Embryonic facial prominence (tissue), 1 donor: ENCODE data around the gene C19orf44.
"Not testable (repeated sequence)": the region's sequence is repeated elsewhere in the genome, so short reads cannot be mapped to it uniquely, and the experiment has no call there.

Source experiments
- DNase-seq: peaks from one replicate; pipeline ENCODE4 v3.0.0-alpha.2; 2016; ENCODE audit errors: extremely low spot score

Gene C19orf44

DNA sequence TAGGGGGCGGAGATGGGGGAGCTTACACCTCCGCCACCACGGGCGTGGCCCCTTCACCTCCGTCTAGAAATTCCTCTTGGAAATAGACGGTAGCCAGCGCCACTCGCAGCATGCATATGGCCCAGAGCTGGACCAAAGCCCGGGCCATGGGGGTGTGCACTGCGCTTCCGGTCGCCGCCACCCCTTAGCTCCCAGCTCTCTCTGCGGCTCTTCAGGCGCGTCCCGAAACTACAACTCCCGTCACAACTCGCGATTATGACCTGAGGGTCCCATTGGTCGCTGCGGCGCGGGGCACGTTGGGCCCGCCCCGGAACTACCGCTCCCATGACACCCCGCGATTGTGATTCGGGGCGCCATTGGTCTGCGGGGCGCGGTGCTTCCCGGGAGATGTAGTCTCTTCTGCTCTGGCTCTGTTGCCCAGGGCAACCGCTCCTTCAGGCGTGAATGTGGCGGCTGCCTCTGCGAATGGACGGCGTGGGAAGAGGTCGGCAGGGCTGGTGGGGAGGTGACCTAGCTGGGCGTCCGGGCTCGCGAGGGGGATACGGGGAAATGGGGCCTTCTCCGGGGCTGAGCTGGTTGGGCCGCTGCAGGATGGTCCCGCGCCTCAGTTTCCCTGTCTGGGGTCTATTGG, at the start of gene C19orf44, which contains the start of gene CALR3:
TSS of gene C19orf44 (plus strand) at position 413 of the 631 bp plus-strand sequence. CDS start 4,399 bp downstream, outside the sequence.
TSS of gene CALR3 (minus strand) at position 186 of the 631 bp plus-strand sequence. CDS start at position 148, 38 bp downstream.
- peak; percentile 93 for DNase-seq

DNA sequence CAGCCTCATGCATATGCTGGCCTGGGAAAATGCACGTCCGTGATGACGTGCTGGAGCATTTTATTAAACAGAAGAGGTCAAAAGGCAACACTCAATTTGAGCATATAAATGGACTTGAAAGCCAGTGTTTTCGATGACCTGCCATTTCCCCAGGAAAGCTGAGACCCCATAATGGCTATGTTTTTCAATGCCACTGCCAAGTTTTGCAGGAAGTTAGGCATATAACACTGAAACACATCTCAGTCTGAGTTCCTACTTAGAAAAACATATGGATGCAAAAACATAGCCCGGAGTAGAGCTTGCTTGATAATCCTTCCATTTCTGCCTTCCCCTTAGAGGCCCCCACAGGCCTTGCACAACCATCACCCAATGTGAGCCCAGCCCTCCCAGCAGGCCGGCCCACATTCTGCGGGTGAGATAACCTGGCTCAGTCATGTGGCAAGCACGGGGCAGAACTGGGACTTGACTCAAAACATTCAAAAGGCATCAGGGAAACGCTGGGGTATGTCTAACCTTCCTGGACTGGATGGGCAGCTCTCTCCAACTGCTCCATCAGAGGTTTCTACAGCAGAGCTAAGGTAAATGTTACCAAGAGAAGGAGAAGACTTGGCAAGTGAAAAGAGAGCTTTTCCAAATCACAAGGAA, 49.3 kb upstream of the C19orf44 start:
- DNase-seq: no peak

DNA sequence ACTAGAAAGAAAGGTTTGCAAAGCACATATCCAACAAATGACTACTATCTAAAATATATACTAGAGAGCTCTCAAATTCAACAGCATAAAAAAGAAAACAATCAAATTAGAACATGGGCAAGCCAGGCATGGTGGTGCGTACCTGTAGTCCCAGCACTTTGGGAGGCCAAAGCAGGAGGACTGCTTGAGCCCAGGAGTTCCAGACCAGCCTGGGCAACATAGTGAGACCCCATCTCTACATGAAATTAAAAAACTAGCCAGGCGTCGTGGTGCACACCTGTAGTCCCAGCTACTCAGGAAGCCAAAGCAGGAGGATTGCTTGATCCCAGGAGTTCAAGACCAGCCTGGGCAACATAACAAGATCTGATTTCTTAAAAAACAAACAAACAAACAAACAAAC, 47.3 kb upstream of the C19orf44 start:
- not testable (repeated sequence) for DNase-seq

DNA sequence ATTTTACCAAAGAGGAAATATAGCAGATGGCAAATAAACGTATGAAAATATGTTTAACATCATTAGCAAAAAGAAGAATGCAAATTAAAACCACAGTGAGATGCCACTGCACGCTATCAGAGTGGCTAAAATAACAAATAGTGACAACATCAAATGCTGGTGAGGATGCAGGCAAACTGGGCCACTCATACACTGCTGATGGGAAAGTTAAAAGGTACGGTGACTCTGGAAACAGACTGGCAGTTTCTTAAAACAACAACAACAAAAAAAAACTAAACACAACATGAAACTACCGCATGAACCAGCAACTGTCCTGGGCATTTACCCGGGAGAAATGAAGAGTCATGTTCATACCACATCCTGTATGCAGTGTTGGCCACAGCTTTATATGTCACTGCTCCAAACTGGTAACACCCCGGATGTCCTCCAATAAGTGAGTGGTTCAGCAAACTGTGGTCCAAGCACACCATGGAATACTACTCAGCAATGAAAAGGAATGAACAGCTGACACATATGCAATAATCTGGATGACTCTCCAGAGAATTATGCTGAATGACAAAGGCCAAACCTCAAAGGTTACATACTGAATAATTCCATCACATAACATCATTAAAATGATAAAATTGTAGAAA, 46.7 kb upstream of the C19orf44 start:
- no peak for DNase-seq

DNA sequence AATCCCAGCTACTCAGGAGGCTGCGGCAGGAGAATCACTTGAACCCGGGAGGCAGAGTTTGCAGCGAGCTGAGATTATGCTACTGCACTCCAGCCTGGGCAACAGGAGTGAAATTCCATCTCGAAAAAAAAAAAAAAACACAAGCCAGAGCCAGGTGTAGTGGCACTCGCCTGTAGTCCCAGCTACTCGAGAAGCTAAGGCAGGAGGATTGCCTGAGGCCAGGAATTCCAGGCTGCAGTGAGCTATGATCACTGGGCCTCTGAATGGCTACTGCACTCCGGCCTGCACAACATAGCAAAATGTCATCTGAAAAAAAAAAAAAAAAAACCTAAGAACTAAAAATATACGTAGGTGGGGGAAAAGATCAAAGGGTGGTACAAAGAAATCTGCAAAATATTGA, 43.9 kb upstream of the C19orf44 start:
- DNase-seq: no peak

DNA sequence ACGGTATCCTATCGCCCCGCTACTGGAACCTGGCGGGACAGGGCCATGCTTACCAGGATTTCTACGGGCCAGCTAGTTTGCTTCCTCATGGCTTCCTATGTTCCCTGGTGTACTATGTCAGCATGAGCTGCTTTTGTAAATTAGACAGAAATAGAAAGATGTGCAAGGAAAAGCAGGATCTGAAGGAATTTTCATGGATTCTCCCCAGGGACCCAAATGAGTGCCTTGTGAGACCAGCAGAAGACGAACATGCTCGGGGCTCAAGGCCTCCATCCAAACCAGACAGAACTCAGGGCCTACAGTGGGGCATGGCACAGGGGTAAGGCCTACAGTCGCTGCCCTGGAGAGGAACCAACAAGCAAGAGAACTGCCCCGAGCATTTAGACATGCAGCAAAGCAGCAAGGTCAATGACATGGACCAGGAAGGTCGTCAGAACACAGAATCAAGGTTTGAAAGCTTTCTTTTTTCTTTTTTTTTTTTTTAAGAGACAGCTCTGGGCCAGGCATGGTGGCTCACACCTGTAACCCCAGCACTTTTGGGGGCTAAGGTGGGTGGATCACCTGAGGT, 41.8 kb upstream of the C19orf44 start:
- no peak for DNase-seq

DNA sequence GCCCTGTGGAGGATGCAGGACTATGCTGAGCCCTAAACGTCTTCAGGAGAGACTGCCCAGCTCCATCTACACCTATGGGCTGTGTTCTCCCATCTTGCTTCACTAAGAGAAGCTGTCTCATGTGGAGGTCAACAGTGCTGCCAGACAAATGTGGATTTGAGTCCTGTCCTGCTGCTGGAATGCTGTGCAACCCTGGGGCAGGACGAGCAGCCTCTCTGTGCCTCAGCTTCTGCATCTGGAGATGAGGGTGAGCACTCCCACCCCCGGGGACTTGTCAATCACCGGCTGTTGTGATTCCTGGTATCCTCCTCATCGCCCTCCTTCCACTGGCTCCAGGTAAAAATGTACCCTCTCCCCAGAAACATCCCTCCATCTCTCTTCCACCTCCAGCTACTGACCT, 40.7 kb upstream of the C19orf44 start:
- no peak for DNase-seq

DNA sequence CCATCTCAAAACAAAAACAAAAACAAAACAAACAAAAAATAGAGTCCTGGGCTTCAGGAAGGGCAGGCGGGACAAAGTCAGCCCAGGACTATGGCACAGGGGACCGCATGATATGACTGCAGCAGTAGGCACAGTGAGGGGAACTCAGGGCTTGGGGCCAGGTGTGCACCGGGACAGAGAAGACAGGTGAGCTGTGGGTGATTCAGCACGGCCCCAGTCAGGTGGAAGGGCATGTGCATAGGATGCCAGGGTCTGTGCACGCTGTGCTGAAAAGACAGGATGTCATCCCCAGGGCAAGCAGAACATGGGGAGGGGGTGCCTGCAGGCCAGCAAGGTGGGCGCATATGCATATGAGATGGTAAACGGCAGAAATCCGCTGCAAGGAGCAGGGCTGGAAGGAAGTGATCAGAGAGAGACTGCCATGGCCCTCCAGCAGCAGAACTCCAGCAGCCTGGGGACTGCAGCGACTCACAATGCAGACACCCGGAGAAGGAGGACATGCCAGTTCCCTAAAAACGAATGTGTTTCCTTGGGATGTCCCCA, 39.5 kb upstream of the C19orf44 start:
- no peak for DNase-seq

DNA sequence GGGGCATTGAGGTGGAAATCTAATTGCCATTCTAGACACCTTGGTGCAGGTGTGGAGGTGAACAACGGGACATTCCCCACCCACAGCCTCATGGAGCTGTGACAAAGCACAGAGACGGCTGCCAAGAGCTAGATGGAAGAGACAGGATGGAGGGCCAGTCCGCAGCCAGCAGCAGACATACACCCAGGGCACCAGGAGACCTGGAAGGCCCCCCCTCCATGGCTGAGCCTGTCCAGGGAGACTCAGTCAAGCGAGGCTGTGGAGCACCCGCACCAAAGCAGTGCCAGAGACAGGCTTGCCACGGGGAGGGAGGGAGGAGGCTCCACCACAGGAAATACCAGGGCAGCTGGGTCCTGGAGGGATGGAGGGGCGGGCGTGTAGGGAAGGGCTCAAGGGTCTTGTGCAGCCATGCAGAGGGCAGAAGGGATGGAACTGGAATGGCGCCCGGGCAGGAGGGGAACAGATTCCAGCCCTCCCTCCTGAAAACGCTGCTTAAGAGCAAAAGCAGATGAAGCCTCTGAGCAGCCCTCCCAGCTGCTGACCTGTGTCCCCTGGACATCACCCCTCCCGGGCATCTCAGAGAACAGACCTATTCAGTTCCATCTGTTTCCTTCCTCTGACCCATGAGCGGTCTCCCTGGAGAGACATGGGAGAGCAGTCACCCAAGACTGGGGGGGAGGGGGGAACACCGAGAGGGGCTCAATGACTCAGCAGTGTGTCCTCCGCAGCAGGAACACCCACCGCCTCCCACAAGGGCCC, 38.8 kb upstream of the C19orf44 start:
- no peak for DNase-seq

DNA sequence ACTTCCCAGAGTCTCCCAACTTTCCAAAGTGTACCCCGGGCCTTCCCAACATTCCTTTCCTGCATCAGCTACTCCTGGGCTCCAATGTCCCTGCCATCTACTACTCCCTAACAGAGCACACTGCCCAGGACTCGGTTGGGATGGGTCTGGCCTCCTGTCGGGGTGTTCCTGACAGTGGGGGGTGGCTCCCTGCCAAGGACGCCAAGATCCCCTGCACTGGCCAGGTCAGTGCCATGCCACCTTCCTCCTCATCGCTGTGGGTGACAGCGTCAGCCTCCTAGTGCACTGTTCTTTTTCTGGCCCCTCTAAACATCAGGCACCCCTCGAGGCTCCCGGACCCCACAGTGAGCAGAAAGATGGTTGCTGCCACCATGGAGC, 38.3 kb upstream of the C19orf44 start:
- no peak for DNase-seq

DNA sequence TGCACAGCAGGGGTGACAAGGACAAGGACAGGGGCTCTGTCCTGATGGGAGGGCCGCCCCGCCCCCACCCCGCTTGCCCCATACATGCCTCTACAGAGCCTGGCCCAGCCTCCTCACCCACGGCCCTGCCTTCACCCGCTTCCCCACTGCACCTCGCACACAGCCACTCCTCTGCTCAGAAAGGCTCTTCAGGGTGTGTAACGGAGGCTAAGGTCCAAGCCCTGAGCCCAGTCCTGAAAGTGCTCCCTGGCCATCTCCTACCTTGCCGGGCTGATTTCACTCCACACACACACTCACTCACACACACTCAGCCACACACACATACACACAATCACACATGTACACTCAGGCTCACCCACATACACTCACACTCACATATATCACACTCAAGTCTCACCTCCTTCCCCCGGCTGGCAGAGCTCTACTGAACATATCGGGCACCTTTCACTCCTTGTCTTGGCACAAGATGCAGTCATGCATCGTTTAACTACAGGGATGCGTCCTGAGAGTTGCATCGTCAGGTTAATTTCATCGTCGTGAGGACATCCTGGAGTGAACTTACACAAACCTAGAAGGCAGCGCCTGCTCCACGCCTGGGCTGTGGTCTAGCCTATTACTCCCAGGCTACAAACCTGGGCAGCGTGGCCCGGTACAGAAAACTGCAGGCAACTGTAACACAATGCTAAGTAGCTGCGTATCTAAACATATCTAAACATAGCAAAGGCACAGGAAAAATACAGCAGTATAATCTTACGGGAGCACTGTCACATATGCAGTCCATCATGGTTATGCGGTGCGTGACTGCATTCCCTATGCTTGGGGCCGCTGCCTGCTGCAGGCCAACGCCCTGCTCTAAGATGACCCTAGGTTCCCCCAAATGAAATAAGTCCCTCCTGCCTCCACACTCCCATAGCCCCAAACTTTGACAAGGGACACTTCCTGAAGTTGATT, 37.5 kb upstream of the C19orf44 start:
- no peak for DNase-seq

DNA sequence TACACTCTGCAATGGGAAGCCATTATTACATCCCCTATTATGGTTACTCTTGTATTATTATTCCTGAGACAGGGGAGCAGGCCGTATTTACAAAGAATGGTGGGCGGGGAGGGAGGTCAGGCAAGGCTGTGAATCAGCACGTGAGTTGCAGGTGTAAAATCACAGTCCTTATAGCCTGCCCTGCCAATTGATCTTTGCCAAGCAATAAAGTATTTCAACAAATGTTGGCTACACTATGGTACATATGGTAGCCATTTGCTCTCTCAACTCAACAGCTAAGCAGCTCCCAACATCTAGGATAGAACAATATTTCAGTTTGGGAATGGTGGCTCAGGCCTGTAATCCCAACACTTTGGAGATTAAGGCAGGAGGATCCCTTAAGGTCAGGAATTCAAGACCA, 36.5 kb upstream of the C19orf44 start:
- DNase-seq: no peak

DNA sequence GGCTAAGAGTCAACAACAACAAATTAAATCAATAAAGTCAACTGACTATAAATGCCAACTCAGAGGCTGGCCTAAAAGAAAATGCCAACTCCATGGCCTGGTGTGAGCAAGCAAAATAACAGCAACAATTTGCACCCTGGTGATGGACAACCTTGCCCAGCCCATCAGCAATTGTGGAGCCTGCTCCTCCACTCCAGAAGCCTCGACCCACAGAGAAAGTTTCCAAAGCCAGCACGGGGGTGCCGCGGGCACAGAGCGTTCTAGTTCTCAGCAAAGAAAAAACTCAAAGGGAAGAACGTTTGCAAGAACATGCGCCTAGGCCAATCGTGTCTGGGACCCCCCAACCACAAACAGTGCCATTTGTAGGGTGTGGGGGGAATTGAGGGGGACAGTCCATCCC, 35.7 kb upstream of the C19orf44 start:
- DNase-seq: no peak

DNA sequence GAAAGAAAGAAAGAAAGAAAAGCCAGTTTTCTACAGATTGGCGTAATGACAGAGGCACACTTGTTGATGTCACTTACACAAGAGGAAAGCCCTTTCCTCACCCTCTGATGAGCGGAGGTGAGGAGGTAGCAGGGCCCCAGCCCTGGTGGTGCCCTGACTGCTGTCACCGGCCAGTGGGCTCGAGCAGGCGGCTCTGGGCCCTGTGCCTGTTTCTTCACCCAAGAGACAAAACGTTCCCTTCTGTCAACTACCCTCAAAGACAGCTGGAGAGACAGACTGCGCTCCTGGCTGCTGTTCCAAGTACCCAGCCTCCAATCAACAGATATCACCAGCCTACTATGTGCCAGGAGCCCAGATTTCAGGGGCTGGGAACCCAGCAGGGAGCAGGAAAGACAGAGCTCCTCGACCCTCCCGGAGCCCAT, 34.6 kb upstream of the C19orf44 start:
- no peak for DNase-seq

DNA sequence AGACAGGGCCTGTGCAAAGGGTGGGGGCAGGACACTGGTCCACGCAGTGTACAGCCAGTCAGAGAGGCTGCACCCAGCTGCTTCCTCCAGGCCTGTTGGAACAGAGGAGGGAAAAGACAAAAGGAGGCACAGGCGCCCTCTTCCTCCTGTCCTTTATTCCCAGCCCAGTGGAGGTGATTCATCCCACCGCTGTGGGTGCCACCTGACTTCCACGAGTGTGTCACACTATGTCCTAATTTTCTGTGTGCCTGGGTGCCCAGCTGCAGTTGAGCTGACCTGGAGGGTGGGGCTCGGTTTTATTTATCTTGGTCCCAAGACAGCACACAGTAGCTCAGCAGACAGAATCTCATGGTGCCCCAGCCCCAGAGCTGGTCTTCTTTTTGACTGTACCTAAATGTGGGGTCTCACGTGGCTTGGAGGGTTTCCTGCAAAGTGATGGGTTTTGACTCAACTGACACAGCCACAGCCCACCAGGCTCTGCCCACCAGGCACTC, 33.4 kb upstream of the C19orf44 start:
- no peak for DNase-seq

DNA sequence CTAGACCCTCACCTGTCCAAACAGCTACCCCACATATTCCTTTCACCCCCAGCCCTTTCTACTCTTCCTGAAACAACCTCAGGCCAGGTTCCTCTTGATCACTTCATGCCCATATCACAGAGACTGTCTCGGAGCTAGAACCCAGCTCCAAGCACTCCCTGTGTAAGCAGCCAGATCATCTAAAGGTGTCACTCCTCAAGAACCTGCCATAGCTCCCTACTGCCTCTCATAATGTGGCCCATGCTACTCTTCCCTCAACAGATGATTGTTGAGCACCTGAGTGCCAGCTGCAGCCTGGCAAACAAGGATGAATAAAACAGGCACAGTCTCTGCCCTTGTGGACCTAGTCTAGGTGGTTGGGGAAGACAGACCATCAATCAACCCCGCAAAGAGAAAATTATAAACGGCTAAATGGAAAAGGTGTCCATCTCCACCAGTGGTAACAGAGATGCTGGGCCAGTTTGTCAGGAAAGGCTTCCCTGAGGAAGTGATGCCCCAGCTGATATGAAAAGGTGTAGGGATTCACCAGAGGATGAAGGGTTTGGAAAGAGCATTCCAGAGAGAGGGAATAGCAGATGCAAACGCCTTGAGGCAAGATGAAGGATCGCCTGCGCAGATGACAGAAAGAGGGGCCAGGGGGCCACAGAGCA, 32.7 kb upstream of the C19orf44 start:
- DNase-seq: no peak

DNA sequence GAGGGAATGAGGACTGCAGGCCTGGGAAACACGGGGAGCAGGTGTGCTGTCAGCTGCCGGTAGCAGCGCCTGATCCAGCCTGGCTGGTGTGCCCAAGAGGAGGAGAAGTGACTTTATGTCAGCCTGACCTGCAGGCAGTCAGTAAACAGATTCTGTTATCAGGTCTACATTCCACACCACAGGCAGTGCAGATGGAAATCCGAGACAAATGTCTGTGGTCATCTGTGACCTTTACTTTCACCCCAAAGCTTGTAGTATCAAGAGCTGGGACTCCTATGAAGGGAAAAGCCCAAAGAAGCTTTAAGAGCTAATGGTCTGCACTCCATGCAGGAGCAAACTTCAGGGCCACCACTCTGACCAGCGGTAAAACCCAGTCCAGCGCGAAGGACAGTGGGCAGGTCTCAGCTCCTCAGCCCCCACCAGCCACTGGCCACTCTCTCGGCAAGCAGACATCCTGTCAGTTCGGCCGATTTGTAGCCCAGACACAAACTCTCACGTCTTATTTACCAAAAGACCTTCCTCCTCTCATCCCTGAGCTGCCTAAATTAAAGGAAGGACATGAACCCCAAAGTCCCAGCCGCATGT, 32.1 kb upstream of the C19orf44 start:
- no peak for DNase-seq

DNA sequence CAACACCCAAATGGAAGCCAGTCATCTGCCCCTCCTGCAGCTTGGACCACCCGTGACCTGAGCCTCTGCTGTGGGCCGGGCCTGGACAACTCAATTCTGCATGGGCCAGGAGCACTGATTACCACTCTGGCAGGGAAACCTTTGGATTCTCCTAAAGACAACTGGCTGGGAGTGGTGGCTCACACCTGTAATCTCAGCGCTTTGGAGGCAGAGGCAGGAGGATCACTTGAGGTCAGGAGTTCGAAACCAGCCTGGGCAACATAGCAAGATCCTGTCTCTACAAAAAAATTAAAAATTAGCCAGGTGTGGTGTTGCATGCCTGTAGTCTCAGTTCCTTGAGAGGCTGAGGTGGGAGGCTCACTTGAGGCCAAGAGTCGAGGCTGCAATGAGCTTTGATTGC, 31.0 kb upstream of the C19orf44 start:
- DNase-seq: no peak

DNA sequence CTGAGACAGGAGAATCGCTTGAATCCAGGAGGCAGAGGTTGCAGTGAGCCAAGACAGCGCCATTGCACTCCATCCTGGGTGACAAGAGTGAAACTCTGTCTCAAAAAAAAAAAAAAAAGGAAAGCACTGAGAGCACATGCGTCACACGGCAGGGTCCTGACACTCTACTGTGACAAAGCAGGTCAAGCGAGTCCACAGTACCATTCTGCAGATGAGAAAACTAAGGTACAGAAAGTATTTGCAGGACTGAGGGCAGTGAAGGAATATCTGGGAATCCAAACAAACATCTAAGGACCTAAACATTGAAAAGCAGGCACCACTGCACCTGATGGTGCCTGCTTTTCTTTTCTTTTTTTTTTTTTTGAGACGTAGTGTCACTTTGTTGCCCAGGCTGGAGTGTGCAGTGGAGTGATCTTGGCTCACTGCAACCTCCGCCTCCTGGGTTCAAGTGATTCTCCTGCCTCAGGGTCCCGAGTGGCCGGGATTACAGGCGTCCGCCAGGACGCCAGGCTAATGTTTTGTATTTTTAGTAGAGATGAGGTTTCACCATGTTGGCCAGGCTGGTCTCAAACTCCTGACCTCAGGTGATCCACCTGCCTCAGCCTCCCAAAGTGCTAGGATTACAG, 29.3 kb upstream of the C19orf44 start:
- not testable (repeated sequence) for DNase-seq
